GM10847 (cell line): ENCODE measurements around the gene DPP6.

ENCODE experiments used
- POLR2A ChIP-seq: IDR thresholded peaks from 2 replicates; pipeline ENCODE4 v1.6.1; 2011; ENCODE audit not compliant: insufficient read length; ENCODE audit errors: extremely low read depth

Gene DPP6

DNA sequence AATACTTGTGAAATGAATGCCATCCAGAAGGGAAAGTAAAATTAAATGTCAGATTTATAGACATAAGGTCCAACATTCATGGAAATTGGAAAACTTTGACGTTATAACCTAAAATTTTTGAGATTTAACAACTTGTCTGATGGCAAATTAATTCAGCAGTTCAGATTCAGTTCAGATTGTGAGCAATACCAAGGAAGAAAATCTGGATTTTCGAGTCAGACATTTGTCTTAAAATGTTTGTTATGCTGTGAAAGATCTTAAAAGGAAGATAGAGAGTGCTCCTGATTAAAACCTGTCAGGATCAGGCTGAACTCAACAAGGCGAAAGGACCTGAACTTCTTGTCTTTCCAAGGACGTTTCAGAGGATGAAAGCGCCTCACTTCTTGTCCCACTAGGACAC lies 629.8 kb downstream of the DPP6 start:
- no peak for TF ChIP-seq POLR2A

- TF ChIP-seq POLR2A = no peak
Observed at GRCh38 chr7:154684666-154685563, 632.7 kb downstream of the DPP6 start.

DNA sequence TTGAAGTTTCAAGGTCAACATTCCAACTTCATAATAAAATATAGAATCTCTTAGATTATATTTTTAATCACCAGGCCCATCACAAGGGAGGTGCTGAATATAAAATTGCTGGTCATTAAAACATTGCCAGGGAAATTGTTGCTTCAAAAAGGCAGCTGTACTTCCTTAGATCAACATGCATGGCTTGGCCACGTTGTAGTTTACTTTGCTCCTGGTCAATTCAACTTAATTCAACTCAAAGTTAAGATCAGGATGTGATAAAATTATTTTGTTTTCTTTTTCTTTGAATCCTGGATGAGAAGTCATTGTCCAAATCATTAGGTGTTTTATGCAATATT lies 633.3 kb downstream of the DPP6 start:
- no peak for TF ChIP-seq POLR2A

DNA sequence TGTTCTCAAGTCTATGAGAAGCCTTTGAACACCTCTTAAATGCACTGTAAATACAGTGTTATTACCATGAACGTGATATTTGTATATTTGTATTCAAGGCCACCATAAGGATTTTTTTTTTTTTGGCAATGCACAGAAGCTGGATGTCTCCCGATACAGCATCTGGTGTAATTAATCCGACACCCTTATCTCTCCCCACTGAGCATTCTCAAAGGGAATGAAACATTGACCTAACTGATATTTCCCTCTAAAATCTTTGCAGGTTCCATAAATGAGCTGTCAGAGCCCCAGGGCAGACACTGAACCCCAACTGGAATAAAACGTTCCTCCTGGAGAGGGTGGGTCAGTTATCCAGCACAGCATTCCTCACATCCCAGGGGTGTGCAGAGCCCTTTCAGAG lies 634.1 kb downstream of the DPP6 start:
- TF ChIP-seq POLR2A = no peak

- TF ChIP-seq POLR2A = no peak
Observed at GRCh38 chr7:154688952-154689351, 636.8 kb downstream of the DPP6 start.

- TF ChIP-seq POLR2A = no peak
Observed at GRCh38 chr7:154690411-154690810, 638.2 kb downstream of the DPP6 start.

DNA sequence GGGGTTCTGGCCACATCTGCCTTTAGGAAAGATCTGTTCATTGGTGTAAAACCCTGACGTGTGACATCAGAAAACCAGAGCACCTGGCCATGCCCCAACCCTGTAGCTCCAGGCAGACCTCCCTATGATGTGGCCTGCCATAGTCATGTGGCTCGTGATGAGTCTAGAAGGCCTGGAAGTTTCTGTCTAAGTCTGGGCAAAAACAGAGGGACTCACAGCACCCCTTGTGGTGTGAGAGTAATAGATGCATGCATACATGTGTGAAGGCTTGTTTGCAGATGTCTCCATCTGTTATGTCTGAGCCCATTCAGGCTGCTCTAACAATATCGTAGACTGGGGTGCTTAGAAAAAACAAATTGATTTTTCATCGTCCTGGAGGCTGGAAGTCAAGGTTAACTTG lies 641.5 kb downstream of the DPP6 start:
- TF ChIP-seq POLR2A = no peak

DNA sequence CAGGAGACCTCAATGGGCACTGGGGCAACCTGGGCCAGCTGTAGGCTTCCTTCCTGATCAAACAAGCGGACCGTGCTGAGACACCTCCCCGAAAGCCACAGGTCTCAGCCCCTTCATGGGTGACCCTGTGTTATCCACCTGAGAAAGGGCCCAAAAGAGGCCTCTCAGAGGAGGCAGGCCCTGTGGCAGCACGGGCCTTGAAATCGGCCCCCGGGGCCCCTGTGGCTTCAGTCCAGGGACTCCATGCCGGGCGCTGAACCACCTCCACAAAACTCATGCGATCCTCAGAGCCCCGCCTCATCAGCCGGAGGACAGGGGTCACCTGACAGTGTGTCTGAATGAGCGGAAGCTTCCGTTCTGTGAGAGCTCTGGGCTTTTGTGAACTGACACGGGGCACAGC lies 643.6 kb downstream of the DPP6 start:
- no peak for TF ChIP-seq POLR2A

DNA sequence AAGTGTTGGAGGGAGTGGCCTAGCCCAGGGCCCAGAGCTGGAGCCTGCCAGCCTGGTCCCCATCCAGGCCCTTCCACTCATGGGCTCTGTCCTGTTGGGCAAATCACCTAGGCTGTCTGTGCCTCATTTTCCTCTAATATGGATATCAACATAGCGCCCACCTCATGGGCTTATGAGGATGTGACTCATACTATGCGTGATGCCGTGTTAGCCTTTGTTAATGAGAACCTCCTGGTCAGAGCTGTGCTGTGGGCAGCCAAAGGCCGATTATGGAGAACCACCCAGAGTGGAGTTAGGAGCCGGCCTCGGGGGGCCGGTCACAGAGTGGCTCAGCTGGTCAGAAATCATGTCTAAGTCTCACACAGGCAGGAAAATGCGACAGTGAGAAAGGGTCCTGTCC lies 644.4 kb downstream of the DPP6 start:
- no peak for TF ChIP-seq POLR2A

- TF ChIP-seq POLR2A = no peak
Observed at GRCh38 chr7:154698726-154699291, 646.6 kb downstream of the DPP6 start.

- no peak for TF ChIP-seq POLR2A
Observed at GRCh38 chr7:154699417-154699816, 647.2 kb downstream of the DPP6 start.

- TF ChIP-seq POLR2A = no peak
Observed at GRCh38 chr7:154709840-154710520, 657.8 kb downstream of the DPP6 start.

- no peak for TF ChIP-seq POLR2A
Observed at GRCh38 chr7:154720016-154720415, 667.8 kb downstream of the DPP6 start.

DNA sequence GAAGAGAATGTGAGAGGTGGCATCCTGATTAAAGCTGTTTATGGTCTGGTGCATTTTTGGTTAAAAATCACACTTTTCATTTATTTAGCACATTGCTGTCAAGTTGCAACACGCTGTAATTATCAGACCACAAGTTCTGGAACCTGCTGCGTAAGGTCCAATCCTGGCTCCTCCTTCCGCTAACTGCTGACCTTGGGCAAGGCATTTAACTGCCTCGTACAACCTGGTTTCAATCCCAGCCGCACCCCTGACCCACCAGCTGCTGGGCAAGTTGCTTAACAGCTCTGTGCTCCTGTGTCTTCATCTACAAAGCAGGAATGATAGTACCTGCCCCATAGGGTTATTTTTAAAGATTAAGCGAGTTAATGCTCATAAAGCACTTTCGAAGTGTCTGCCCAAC lies 668.9 kb downstream of the DPP6 start:
- no peak for TF ChIP-seq POLR2A

DNA sequence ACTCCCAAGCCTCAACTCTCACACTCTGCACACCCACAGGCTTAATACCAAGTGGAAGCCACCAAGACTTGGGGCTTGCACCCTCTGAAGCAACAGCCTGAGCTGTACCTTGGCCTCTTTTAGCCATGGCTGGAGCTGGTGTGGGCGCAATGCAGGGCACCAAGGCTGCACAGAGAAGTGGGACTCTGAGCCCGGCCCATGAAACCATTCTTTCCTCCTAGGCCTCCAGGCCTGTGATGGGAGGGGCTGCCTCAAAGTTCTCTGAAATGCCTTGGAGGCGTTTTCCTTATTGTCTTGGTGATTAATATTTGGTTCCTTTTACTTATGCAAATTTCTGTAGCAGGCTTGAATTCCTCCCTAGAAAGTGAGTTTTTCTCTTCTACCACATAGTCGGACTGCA lies 674.2 kb downstream of the DPP6 start:
- no peak for TF ChIP-seq POLR2A

- no peak for TF ChIP-seq POLR2A
Observed at GRCh38 chr7:154729056-154729455, 676.9 kb downstream of the DPP6 start.
